Bronchial epithelial cell (primary cell): ENCODE data around the gene CACNA1E. TPM values are rescaled to one million over a fixed set of nuclear protein-coding genes. Genes with fewer than 3 reads are reported as not detected.

Experiments
- DNase-seq: peaks from one replicate; pipeline ENCODE4 v3.0.0-alpha.2; 2010; ENCODE audit warnings: low read depth
- FAIRE-seq: peaks from 2 replicates; lab custom pipeline; 2011; peaks lifted over from hg19 to GRCh38; lab: Jason Lieb, UNC
- H3K27me3 ChIP-seq: 2 replicates; pipeline ENCODE4 v1.5.1; 2011; ENCODE audit warnings: low read length; ENCODE audit not compliant: control insufficient read depth, insufficient read depth
- H3K36me3 ChIP-seq: 2 replicates; pipeline ENCODE4 v1.5.1; 2011; ENCODE audit warnings: low read length; ENCODE audit not compliant: control insufficient read depth, insufficient read depth
- H3K4me3 ChIP-seq: 2 replicates; pipeline ENCODE4 v1.5.1; 2011; ENCODE audit warnings: mild to moderate bottlenecking, low read depth, low read length, control low read depth
- total RNA-seq: library from RNA; depleted of rRNA; stranded (reverse); fragments of >200 nt; gene quantifications from 2 replicates; pipeline ENCODE4 v1.2.1, GENCODE V29; 2014
- TF ChIP-seq, protein P1 (sequence below): IDR thresholded peaks from 2 replicates; pipeline ENCODE4 v1.5.1; 2011; ENCODE audit warnings: mild to moderate bottlenecking, moderate library complexity, low read length, control low read depth, inconsistent platforms; ENCODE audit not compliant: insufficient read depth, severe bottlenecking

Gene CACNA1E
- total RNA-seq, 1 donor from 2014 or later, result not detected

DNA sequence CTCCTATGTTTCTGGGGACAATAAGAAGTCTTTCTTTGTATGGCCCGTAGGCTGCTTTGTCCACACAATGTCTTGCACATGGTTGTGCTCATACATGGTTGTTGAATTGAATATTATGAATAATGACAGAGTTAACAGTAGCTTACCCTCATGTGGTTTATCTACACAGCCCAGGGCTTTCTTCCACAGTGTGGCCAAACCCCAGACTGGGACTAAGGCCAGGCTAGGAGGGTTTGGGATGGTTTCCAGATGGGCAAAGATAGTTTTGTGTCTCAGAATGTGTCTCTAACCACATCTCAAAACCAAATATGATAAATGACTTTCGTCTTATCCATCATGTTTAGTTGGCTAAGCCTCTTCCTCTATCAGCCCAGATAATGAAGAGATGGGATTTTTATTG, 65.2 kb downstream of the CACNA1E start:
- H3K36me3 ChIP-seq, result no peaks in the 10 kb centered on the region
- no peak overlapping the region for H3K4me3 ChIP-seq
- peaks cover 1% of the 10 kb centered on the region for H3K27me3 ChIP-seq
- no peak for FAIRE-seq
- DNase-seq, result no peak
- TF ChIP-seq, protein P1, sequence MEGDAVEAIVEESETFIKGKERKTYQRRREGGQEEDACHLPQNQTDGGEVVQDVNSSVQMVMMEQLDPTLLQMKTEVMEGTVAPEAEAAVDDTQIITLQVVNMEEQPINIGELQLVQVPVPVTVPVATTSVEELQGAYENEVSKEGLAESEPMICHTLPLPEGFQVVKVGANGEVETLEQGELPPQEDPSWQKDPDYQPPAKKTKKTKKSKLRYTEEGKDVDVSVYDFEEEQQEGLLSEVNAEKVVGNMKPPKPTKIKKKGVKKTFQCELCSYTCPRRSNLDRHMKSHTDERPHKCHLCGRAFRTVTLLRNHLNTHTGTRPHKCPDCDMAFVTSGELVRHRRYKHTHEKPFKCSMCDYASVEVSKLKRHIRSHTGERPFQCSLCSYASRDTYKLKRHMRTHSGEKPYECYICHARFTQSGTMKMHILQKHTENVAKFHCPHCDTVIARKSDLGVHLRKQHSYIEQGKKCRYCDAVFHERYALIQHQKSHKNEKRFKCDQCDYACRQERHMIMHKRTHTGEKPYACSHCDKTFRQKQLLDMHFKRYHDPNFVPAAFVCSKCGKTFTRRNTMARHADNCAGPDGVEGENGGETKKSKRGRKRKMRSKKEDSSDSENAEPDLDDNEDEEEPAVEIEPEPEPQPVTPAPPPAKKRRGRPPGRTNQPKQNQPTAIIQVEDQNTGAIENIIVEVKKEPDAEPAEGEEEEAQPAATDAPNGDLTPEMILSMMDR, result no peak

DNA sequence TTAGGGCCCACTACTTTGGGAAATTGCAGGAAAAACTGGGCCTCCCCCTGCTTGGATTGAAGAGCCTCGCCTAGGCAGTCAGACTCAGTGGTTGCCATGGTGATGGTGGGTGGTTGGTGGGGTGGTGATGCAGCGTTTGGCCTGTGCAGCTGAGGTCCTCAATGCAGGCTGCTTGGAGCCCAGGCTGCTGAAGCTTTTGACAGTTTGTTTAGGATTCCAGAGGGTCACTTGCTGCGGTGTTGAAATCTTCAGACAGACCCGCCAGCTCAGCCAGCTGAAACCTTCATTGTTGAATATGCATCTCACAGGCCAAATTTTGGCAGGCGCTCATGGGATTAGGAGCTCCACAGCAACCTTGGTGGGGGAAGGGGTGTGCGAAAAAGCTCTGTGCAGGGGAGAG, 67.9 kb downstream of the CACNA1E start:
- TF ChIP-seq, protein P1, result no peak
- Histone ChIP-seq H3K27me3 (no peaks in the 10 kb centered on the region), H3K4me3 (no peak overlapping the region), H3K36me3 (no peaks in the 10 kb centered on the region)
- DNase-seq (no peak), FAIRE-seq (no peak)

DNA sequence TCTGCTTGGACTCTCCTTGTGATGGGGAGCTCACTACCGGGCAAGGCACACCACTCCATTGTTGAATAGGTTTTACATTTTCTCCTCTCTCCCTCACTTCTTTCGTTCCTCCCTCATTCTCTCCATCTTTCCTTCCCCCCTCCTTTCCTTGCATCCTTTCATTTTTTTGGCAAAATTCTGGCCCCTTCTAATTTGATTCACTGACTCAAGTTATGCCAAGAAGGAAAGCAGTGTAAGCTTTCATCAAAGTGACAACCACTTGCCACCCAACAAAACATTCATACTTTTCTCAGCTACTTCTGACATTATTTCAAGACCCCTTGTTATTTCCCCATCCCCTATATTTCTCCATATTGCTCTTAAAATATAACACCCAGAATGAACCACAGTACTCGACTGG, 68.4 kb downstream of the CACNA1E start:
- DNase-seq, result no peak
- Histone ChIP-seq H3K4me3 (no peak overlapping the region), H3K36me3 (no peaks in the 10 kb centered on the region), H3K27me3 (peaks cover 1% of the 10 kb centered on the region)
- TF ChIP-seq, protein P1, result no peak
- no peak for FAIRE-seq

DNA sequence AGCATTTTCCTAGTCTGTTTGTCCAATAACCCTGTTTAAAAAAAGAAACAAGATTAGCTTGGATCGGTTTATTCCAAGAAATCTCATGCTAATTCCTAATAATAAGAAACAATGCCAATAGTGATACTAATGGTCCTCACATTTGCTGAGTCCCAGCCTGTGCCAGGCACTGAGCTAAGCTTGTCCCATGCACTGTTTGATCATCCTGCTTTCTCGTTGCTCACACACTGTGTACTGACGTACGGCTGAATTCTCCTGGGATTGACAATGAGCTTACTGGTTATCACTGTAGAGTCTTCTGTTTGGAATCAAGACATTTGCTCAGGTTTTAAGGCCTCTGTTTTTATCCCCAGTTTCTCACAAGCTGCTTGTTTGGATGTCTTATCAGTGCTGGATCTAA, 71.1 kb downstream of the CACNA1E start:
- Histone ChIP-seq H3K36me3 (no peaks in the 10 kb centered on the region), H3K4me3 (no peak overlapping the region), H3K27me3 (peaks cover 2% of the 10 kb centered on the region)
- DNase-seq, result no peak
- TF ChIP-seq, protein P1, result no peak
- no peak for FAIRE-seq

DNA sequence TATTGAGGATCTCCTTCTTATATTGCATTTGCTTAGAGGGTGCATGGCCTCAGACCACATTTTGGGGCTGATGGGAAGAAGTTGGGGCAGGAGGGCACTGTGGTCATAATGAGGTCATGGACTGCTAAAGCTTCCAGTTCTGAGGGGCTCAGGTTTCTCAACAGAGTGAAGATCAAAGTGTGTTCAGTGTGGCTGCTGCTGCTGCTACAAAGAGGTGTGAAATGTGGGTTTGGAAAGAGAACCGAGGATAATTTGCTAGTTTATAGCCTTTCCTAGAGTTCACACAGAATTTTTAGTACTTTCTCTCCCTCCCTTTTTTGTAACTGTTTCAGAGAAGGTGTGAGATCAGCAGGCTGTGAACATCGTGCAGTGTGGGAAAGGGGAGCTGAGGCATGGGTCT, 73.3 kb downstream of the CACNA1E start:
- FAIRE-seq (no peak), DNase-seq (no peak)
- TF ChIP-seq, protein P1, result no peak
- H3K36me3 ChIP-seq, result no peaks in the 10 kb centered on the region
- peaks cover 2% of the 10 kb centered on the region for H3K27me3 ChIP-seq
- H3K4me3 ChIP-seq, result no peak overlapping the region

DNA sequence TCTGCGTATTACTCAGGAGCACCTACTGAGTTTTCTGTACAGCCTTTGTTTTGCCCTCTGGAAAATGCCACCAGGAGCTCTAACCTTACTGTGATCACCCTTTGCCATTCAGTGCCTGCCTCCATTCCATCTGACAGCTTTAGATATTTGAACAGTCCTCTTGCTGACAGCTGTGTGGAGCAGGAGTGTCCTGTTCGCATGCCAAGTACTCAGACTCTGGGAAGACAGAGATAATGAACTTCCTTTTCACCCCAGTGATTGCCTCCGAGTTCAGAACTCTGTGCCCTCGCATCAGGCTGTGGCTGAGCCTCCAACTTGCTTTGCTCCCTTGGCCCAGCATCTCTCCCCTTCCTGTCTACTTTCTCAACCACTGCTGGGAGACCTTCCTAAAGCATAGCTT, 74.0 kb downstream of the CACNA1E start:
- no peak for FAIRE-seq
- no peak for DNase-seq
- Histone ChIP-seq H3K27me3 (peaks cover 2% of the 10 kb centered on the region), H3K36me3 (no peaks in the 10 kb centered on the region), H3K4me3 (no peak overlapping the region)
- TF ChIP-seq, protein P1, result no peak
